Activated CD4-positive, alpha-beta T cell treated with anti-CD3 and anti-CD28 coated beads, Interleukin-2, amount 50 U/mL, for 16 hours (primary cell): ENCODE results near the gene IGFL3.

Experiments used
- DNase-seq: peaks from one replicate; pipeline ENCODE4 v3.0.0-alpha.2; 2020

Gene IGFL3

DNA sequence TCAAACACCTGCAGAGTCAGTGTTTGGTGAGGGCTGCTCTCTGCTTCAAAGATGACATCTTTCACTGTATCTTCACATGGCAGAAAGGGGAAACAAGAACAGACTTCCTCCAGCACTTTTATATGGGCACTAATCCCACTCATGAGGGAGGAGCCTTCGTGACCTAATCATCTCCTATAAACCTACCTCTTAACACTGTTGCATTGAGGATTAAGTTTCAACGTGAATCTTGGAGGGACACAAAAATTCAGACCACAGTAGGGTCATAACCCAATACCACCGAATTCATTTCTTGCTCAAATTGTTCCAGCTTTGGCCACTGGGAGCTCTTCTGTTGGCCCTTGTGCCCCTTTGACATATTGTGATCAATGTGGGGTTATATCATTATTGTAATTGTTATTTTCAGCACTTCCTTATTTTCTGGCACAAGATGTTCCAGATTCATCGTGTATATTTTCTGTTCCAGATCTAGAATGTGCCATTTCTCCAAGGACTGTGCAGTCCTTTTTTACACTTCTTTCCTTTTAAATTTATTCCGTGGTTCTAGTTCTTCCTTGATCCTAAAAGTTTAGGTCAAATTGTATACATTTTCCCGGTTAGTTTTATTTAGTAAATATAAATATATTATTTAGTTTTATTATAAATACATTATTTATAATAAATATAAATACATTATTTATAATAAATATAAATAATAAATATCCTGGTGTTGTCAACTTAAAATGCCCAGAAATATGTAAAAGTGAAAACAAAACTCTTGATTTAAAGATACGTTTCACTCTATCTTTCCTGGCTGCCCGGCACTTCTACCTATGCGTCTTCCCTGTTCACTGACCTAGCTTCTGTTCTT, 48.2 kb downstream of the IGFL3 start:
- no peak for DNase-seq

DNA sequence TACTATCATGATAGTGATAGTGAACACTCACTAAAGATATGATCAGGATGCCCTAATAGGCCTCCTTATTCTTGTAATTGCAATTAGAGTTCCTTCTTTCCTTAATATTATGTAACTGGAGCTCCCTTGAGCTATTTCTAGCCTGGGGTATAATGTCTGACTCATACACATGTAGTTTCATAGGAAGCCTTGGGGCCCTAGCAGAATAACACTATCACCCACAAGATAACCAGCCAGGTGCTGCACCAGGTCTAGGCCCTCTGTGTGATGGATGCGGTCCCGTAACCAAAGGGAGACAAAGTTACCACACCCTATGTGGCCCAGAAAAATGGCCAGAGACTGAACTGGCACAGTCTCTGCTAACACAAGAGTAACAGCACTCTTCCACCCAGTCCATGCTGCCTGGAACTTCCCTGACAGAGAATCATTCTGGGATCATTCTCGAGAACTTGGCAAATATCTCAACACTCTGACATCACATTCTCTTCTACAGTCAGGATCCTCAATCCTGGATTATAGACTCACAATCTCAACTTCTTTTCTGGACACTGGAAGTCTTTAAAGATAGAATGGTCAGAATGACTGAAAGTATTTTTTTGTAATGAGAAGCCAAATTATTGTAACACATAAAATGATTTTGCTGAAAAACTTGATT, 51.1 kb downstream of the IGFL3 start:
- DNase-seq = no peak
